PFSK-1 (cell line): Measurements from ENCODE around the gene ZC3H8.
A peak's percentile ranks its signal among the peaks of the same experiment; 100 is the strongest.

Source experiments
- FOXP2 ChIP-seq: optimal IDR thresholded peaks from 2 replicates; pipeline ENCODE3; 2011; ENCODE audit warnings: borderline replicate concordance, control low read depth, inconsistent platforms; ENCODE audit not compliant: insufficient read depth; ENCODE audit errors: extremely low read length, extremely low read depth
- POLR2AphosphoS5 ChIP-seq: IDR thresholded peaks from 2 replicates; pipeline ENCODE4 v1.6.1; 2012; ENCODE audit warnings: low read depth, mild to moderate bottlenecking, control low read depth, low read length, moderate library complexity
- REST ChIP-seq, 2 experiments: IDR thresholded peaks; 2 replicates each; pipeline versions ENCODE4 v1.6.1 to v1.8.0; 2011 to 2012; ENCODE audit warnings: low read depth in 2 of 2, low read length in 2 of 2, control low read depth in 1 of 2, inconsistent platforms in 1 of 2, mild to moderate bottlenecking in 1 of 2, moderate library complexity in 1 of 2; ENCODE audit not compliant: insufficient read depth in 1 of 2
- SIN3A ChIP-seq: IDR thresholded peaks from 2 replicates; pipeline ENCODE4 v1.6.1; 2012; ENCODE audit warnings: mild to moderate bottlenecking, low read length, moderate library complexity, borderline replicate concordance; ENCODE audit not compliant: insufficient read depth
- TAF1 ChIP-seq: IDR thresholded peaks from 2 replicates; pipeline ENCODE4 v1.6.1; 2012; ENCODE audit warnings: low read length, control low read depth, borderline replicate concordance; ENCODE audit not compliant: insufficient read depth

DNA sequence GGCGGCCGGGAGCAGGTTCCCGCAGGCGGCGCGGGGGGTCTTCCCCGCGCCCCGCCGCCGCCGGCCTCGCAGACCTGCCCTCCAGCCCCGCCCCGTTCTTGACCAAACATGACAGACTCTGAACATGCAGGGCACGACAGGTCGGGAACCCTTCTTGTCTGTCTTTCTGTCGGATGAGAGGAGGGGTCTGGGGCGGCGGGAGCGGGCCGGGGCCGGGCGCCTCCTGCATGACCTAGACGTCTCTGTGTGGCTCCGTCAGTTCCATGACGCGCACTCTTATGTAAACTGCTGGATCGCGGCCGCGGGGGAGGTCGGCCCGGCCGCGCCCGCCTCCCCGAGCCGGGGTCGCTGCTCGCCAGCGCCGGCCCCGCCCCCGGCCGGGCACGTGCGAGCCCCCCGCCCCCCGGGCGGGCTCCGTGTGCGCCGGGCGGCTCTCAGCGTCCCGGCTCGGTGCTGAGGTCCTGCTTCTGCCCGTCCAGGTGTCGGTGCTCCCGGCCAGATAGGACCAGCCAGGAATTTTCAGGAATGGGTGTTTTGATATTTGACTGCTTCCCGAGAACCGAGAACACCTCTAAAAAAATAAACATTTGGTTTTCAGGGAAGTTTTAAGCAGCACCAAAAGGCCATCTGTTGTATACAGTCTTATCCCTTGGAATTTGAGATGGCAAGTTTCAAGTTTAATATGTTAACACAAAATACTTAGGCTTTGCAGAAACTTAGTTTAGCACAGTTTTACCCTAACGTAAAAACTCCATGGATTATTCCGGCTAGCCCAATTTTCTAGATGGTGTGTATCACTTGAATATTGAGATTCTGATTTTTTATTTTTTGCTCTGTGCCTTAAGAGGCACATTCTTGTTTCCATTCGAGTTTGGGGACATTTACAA, 21.3 kb upstream of the ZC3H8 start:
- TF ChIP-seq REST (IDR thresholded peaks at IDR 0.05; ENCODE audit: insufficient read depth in 1 of 2, low read depth in 2 of 2, low read length in 2 of 2) (peak in 1 of 2 experiments; percentile 58; a peak in 1 of 4 replicates), TAF1 (peak; percentile 73; the same call in 1 of the 2 replicates), POLR2AphosphoS5 (no peak; the same call in 1 of the 2 replicates), SIN3A (peak; percentile 27; the same call in 1 of the 2 replicates), FOXP2 (peak; percentile 56)
